Left colon (tissue), 2 donors: ENCODE measurements around the gene NRG2. TPM values are rescaled to one million over a fixed set of nuclear protein-coding genes. Genes with fewer than 3 reads are reported as not detected.

Source experiments
- ATAC-seq: fragments of 200-7000 bp; cut with Tn5 transposase; one replicate; pipeline ENCODE4 v1.9.1; 2020; ENCODE audit warnings: mild to moderate bottlenecking, moderate library complexity
- DNase-seq, 2 donors: peaks; one replicate each; pipeline ENCODE4 v3.0.0-alpha.2; 2020
- intact Hi-C, 2 donors: fragments of 100-400 bp; cut with DNase I in 1 of 2; cut with micrococcal nuclease in 1 of 2; formaldehyde crosslinking; loops; one replicate each; pipeline versions ENCODE4 v1.11.2 to v1.14.0; 2022; cut with DNase I, micrococcal nuclease
- total RNA-seq, 2 donors: library from RNA; stranded (reverse); fragmentation: NEBNext Ultra II Directional; extraction: Animal tissue kit (Norgen Biotek cat#: 25700); gene quantifications; one replicate each; pipeline ENCODE4 v1.2.1, GENCODE V29; 2021
- donor health status: DM: no; HTN: no; CAD: no.
- donor health status: DM: yes; HTN: yes; CAD: no.

Gene NRG2
- total RNA-seq, 2 donors from 2014 or later: 0.06 to 1.1 TPM

DNA sequence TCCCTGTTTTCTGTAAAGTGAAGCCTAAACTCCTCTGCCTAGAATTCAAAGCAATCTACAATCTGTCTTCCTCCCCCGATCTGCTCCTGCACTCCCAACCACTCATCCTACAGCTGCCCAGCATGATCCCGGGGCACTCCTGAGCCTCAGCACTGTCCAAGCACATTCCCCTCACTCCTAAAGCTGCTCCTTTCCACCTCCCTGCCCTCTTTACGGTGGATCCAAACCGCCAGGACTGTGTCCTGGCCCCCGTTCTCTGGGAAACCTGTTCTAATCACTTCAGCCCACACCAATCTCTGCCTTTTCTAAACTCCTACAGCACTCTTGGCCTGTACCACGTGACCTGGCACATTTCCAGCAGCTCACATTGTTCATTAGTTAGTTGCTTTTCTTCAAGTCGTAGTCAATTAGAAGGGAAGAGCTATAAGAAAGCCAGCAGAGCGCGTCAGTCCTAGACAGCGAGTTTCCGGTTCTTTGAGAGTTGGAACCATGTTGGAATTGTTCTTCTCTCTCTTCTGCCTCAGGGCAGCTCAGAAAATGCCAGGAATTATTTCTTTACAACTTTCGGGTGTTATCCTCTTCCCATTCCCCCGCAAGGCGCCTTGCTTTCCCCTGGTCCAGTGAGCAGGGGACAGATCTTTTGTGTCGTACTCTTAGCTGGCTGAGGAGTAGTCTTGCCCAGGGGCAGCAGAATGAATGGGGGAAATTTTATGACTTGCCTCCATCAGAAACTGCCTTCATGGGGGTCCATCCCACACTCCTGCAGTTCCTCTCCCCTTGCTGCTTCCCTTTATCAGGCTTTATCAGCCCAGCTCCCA is 60.7 kb downstream of the NRG2 start:
- DNase-seq: no peak
- intact Hi-C loops: no loop called here
- no peak for ATAC-seq

DNA sequence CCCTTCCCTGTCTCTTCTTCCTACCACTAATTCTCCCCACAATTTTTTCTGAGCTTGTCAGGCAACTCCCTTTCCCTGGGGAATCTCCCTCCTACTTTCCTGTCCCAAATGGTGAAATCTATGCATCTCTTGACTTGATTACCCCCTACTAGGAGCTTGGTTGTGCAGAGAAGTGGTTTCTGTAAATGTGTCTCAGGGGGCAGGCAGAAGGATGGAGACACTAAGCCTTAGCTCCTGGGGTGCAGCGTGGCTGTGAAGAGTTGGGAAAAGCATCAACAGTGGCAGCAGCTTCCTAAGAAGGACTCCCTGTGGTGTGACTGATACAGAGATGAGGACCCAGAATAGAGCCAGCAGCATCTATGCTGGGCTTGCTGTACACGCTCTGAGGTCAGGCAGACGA is 62.3 kb downstream of the NRG2 start:
- ATAC-seq (no peak), DNase-seq (no peak)
- intact Hi-C loops: no loop called here

DNA sequence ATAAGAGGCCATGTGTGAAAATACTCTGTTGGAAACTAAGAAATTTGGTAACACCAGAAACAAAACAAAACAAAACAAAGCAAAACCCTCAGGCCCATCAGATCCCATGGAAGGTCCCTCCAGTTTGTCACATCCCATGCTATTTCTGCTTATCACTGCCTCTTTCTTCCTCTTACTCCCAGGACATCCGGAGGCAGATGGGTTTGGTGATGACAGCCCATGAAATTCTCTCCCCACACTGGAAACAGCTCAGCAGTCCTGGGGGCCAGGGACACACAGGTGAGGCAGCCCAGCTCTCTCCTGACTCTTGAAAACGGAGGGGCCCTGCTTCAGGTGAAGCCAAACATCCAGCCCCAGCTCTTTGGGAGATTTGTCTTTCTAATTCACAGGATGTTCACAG is 63.2 kb downstream of the NRG2 start:
- intact Hi-C loops: no loop called here
- ATAC-seq (no peak), DNase-seq (no peak)

DNA sequence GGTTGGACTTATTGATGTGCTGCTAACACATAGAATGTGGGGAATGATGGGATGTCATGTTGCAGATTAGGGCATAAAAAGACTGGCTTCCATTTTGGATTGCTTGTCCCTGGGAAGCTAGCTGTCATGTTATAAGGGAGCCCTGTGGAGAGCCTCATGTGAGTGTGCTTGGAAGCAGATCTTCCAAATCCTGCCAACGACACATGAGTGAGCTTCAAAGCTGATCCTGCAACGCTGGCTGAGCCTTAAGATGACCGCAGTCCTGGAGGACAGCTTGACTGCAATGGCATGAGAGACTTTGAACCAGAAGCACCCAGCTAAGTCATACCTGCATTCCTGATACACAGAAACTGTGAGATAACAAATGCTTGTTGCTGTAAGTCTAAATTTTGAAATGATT is 63.6 kb downstream of the NRG2 start:
- DNase-seq (no peak), ATAC-seq (no peak)
- intact Hi-C loops: no loop called here

DNA sequence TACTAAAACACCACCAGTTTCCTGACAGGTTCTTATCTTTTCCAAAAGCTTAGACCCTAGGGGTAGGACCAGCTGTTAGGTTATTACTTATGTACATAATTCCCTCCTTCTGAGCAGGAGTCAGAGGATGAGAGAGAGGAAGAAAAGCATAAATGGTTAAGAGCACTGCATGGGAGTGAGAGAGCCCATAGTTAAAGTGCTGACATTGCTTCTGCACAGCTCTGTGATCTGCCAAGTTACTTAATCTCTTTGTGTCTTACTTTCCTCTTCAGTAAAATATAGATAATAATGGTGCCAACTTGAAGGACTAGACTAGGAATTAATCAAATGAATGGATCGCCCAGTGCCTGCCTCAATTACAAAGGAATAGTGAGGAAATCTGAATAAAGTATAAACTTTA is 66.4 kb downstream of the NRG2 start:
- ATAC-seq (no peak), DNase-seq (no peak)
- intact Hi-C loops: no loop called here

DNA sequence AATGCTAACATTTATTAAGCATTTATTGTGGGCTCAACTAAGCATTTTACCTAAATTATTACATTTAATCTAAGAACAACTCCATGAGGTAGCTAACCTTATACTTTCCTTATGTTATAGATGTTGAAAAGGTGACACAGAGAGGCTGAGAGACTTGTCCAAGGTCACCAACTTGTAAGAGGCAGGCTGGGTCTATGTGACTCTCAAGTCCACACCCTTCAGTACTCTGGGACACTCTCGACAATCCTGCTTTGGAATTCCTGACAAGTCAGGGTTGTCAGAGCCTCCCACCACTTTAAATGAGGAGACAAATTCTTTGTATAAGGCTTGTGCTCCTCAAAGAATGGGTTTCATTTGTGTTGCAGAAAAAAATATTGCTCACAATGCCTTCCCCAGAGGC is 67.2 kb downstream of the NRG2 start:
- intact Hi-C loops: no loop called here
- no peak for ATAC-seq
- no peak for DNase-seq

DNA sequence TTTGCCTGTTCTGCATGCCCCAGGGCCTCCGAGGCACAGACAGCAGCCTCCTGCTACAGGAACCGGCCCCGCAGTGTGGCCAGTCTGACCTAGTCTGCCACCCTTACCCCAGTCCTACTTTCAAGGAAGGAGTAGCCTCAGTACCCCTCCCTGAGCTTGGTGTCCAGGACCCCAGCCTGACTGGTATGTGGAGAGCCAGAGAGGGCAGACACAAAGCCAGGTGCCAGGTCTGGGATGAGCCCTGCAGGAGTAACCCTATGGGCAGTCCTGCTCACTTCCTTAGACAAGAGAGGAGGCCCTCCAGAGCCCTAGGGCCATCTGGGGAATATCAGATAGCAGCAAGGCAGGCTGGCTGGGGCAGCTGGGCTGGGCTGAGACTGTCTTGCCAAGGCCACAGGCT is 67.8 kb downstream of the NRG2 start:
- DNase-seq: no peak
- intact Hi-C loops: no loop called here
- ATAC-seq: no peak

DNA sequence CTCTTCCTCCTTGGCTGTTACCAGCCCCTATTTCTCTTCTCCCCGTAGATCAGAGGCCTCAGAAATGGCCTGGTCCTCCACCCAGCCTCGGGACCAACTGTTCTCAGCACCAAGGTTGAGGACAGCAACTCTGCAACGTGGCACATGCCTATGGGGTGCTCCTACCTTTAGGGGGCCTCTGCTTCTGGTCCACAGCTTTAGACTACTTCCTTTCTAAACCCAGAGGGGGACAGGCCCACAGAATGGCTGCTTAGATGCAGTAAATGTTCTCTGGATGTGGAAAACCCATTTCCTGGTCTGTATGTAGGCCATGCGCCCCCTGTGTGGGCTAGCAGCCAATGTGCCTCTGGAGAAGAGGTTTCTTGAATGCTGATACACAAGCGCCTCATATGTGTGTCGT is 68.4 kb downstream of the NRG2 start:
- intact Hi-C loops: no loop called here
- DNase-seq (no peak), ATAC-seq (no peak)

DNA sequence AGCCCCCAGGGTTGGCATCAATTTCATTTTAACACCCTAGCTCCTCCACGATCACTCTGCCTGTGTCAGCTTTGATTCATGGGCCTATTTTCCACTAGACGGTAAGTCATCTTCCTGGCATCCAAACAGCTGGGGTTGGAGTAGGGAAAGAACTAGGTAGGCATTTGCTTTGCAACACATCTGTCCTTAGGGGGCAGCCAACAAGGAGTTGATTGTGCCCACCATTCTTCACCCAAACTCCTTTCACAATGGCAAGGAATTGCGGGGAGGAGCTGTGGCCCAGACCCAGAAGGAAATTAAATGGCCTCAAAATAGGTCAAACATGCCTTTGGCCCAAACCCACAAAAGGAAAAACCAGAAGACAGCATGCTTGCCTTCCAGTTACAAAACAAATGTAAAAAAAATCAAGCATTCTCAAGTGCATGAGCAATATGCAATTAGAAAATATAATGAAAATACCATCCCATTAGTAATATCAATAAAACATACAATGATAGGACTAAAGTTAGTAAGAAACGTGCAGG is 71.8 kb downstream of the NRG2 start:
- DNase-seq (no peak), ATAC-seq (no peak)
- intact Hi-C loops: no loop called here

DNA sequence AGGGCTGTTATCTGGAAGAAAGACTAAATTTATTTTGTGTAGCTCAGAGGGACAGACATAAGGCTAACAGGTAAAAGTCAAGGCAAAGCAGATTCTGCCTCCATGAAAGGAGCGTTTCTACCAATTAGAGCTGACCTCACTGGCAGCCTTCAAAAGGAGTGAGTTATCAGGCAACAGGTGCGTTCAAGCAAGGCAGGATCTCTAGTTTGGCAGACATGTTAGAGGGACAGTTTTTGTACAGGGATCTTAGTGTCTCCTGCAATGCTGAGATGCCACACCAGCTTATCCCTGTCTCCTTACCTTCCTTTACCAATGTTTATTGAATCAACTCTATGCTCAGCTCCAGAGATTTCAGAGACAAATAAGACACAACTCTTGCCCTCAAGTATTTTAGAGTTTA is 73.8 kb downstream of the NRG2 start:
- intact Hi-C loops: loop anchor here (2.0 to 5.0 kb wide), 2 partner anchors 182 to 183 kb away; no protein-coding TSS in a partner anchor
- DNase-seq (no peak), ATAC-seq (no peak)

DNA sequence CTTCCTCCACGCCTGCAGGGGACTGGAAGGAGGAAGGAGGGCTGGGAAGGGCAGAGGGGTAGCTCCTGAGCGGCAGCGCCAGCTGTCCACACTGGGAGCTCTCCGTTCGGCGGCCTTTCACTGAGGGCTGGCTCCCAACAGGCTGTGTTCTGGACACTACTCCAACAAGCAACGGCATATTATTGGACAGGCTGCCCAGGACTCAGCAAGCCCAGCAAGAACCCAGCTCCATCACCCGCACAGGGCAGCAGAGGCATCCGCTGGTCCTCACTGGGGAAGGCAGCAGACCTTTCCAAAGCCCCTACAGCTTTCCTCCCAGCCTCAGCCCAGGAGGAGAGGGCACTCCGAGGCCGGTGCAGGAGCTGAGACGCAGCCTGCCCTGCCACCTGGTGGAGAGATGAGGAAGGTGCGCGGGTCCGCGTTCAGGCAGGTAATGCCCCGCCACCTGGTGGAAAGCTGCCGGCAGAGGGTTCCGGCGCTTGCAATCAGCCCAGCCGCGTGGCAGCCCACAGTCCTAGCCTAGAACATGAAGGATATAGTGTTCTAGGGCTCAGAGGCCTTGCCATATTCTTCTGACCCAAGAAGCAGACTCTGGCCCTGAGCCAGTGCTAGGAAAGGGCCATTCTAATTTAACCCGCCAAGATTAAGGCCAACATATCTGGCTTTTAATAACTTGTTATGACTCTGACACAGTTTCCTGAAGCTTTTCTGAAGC is 74.4 kb downstream of the NRG2 start:
- peak; percentile 71 to 92 for DNase-seq
- intact Hi-C loops: loop anchor here (2.0 to 5.0 kb wide), 2 partner anchors 181 to 182 kb away; no protein-coding TSS in a partner anchor
- peak; percentile 100 for ATAC-seq

DNA sequence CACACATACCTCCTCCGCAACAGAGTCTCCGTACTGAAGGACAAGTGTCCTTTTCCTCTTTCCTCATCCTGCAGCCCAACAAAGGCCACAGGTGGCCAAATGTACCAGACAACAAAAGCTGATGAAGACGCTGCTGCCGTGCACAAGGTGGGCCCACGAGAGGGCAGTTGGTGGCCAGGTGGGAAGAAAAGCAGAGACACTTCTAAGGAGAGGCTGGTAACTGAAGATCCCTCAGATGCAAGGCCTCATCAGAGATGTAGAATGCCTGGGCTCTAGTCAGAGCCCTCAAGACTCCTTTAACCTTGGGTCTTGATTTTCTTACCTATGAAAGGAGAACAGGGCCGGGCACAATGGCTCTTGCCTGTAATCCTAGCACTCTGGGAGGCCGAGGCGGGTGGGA is 75.7 kb downstream of the NRG2 start:
- no peak for DNase-seq
- ATAC-seq: no peak
- intact Hi-C loops: loop anchor here in 1 of 2 donors (5.0 kb wide), 1 partner anchor 180 kb away; no protein-coding TSS in a partner anchor

DNA sequence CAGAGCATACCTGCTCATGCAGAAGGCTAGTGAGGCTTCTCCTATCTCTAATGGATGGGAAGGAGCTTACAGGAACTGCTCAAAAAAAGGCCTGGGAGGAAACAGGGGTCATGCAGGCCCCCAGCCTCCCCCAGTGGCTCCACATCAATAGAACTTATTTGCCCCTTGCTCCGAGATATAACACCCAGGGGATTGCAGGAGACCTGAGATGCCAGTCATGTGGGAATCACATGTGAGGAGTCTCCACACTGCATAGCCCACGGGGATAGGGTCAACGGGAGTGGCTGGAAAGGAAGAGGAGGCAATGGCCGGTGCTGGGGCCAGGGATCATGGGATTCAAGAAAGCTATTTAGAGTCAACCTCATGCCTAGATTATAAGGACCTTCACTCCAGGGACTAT is 76.2 kb downstream of the NRG2 start:
- DNase-seq (no peak), ATAC-seq (no peak)
- intact Hi-C loops: loop anchor here in 1 of 2 donors (5.0 kb wide), 1 partner anchor 180 kb away; no protein-coding TSS in a partner anchor

DNA sequence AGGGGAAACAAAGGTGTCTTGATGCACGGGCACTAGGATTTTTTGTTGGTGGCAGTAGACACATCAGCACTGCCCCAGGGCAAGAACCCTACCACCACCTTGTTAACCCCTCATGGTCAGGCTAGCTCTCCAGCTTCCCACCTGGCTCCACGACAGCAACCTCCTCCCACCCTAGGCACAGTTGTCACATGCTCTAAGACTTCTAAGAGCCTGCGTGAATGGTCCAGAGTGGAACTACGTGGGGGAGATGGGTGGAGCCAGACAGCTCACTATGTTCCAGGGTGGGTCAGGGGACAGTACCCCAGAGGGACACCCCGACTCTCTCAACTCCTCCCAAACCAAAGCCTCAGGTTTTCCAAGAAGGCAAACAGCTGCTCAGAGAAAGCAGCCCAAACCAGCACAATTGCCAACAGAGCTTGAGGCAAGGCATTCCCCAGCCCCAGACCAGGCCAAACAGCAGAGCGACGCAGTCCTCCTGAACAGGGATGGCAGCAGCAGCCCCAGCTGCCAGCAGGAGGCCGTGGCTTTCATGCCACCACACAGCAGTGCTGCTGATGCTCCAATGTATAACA is 78.0 kb downstream of the NRG2 start:
- intact Hi-C loops: loop anchor here in 1 of 2 donors (5.0 kb wide), 1 partner anchor 178 kb away; no protein-coding TSS in a partner anchor
- DNase-seq: no peak
- no peak for ATAC-seq

DNA sequence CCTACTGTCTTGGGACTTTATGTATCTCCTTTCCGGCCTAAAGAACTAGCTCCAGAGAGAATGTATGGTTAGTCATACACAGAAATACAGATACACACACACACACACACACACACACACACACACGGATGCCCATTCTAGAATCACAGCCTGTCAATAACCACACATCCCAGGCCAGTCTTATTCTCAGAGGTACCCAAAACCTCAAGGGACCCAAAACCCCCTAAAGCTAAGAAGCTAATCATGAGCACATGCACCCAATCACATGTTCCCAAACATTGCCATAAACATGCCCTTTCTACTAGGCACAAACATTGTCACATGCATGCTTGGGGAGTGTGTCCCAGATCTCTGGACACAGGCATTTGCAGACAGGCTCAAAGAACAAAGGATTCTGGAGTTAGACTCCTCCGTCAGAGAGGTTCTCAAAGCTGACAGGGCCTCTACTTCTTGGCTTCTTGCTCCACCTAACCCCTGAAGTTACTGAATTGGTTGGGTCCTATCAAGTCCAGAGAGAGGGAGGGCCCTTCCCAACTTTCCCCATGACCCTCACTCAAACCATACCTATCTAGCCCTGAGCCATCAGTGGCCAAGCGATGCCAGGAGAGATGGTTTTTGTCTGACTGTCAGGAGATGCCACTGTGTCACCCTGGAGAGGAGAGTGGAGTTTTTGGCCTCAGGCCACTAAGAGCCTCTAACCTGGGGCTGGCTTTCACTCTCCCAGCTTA is 78.7 kb downstream of the NRG2 start:
- ATAC-seq (no peak), DNase-seq (no peak)
- intact Hi-C loops: no loop called here

DNA sequence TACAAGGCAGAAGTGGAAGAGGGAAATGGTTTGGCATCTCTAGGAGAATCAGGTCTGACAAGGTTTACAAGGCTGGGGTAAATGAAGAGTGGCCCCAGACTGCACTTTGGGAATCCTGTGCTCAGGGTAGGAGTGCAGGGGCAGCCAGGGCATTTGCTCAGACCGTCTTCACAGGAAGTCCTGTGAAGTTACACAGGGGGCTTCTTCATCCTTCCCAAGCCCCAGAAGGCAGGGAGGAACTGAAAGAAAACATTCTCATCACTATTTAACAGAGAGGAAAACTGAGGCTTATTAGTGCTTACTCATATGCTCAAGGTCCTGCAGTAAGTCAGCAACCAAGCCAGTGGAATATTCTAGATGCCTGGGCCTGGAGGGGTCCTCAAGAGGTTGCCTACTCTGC is 80.7 kb downstream of the NRG2 start:
- DNase-seq (no peak), ATAC-seq (no peak)
- intact Hi-C loops: no loop called here

DNA sequence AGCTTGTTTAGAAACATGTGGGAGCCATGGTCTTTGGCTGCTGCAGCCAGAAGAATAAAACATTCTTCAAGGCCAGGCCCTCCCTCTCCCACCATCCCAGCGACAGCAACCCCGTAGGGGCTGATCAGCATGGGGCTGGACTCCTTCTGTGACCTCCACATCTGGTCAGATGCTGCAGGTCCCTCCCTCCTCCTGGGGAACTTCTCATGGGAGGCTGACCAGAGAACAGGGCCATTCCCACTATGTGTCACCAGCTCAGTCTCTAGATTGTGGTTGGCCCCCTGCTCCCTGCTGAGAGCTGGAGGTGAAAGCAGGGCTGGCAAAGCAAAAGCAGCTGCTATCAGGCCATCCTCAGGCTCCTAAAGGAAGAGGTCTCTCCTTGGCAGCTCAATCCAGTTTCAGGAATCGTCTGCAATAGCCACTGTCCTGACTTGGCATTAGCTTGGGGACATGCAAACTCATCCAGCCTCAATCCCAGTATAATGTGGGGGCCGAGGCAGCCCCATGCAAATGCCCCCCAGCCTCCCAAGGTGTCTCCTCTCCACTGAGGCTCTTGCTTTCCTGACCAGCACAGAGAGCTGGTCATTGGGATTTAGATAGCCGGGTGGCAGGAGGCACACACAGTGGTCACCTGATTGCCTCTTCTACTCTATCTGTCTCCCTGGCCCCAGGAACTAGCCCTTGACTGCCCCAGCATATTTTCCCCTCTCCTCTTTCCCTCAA is 81.5 kb downstream of the NRG2 start:
- DNase-seq: no peak
- no peak for ATAC-seq
- intact Hi-C loops: no loop called here

DNA sequence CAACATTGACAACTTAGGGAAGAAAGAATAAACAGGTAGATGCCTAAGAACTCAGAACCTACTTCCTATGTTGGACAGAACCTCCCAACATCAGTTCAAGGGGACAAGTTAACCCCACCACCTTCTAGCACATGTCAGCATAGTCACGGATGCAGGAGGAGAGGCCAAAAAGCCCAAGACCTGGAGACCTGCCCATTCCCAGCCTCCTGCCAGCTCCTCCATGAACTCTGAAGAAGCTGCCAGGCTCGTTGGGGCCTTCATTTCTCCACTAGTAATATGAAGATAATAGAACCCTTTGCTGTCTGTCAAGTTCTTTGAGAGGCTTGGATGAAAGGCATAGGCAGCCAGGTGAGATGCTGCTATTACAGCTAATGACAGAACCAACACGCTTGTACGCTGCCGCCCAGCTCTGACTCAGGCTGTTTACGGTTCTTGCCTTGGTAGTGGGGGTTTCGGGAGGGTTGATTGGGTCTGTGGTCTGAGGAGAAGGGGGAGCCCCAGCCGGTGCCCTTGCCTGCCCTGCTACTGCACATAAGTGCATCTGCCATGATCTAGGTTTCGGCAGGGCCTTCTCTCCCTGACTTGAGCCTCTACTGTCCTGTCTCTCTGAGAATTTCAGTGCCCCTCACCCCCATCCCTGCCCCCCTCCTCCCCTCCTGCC is 82.2 kb downstream of the NRG2 start:
- intact Hi-C loops: no loop called here
- no peak for ATAC-seq
- no peak for DNase-seq
